ENCODE measurements around the gene AP3S2.
A peak's percentile ranks its signal among the peaks of the same experiment; 100 is the strongest.

The AP3S2 gene

DNA sequence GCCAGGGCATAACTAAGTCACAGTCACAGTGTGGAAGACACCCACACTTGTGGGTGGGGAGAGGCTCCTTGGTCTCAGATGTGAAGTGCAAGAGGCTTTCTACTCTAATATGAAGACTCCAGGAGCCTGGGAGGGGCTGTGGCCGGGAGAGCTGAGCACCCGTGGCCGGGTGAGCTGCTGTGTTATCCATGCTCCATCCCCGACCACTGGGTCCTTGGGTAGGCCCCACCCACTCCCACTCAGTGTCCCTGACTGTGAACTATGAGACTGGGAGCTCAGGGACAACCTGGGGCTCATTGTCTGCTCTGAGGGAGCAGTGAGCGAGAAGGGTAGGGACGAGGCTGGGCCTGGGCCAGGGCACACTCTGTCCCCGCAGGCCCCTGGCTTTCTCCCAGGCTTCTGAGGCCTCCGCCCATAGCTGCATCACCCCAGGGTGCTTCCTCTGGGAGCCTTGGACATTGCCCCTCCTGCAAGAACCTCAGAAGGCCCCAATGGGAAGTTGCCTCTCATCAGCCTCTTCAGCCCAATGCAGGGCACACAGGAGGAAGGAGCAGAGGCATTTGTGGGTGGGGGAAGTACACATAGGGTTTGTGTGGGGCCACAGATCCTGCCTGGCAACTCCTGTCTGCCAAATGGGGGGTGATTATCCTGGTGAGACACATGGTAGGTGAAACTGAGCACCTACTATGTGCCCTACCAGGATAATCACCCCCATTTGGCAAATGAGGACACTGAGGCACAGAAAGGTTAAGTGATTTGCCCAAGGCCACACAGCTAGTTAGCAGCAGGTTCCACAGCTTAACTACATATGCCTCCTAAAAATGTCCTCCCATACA, 81.6 kb downstream of the AP3S2 start:
- H3K4me3 ChIP-seq (replicated peaks; ENCODE audit: low read depth, low read length): peak overlapping the region; percentile 77
- DNase-seq (ENCODE audit: low read depth): peak; percentile 49
- TF ChIP-seq, protein P1, sequence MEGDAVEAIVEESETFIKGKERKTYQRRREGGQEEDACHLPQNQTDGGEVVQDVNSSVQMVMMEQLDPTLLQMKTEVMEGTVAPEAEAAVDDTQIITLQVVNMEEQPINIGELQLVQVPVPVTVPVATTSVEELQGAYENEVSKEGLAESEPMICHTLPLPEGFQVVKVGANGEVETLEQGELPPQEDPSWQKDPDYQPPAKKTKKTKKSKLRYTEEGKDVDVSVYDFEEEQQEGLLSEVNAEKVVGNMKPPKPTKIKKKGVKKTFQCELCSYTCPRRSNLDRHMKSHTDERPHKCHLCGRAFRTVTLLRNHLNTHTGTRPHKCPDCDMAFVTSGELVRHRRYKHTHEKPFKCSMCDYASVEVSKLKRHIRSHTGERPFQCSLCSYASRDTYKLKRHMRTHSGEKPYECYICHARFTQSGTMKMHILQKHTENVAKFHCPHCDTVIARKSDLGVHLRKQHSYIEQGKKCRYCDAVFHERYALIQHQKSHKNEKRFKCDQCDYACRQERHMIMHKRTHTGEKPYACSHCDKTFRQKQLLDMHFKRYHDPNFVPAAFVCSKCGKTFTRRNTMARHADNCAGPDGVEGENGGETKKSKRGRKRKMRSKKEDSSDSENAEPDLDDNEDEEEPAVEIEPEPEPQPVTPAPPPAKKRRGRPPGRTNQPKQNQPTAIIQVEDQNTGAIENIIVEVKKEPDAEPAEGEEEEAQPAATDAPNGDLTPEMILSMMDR (IDR thresholded peaks at IDR 0.05; ENCODE audit: low read length, missing control alignments): no peak

DNA sequence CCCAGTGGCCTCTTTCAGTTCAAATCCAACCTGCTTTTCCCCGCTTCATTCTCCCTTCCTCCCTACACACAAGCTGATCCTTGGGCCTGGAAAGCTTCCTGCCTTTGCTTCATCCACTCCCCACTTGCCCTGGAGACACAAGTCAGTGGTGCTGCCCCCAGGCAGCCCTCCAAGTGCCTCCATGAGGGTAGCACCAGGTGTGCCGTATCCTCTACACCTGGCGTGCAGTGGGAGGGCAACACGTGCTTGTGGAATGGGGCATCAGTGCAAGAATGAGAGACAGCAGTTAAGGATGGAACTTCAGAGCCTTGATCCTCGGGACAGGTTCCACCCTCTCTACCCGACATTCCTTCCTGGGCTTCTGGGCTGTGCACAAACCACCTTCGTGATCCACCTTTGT, 83.0 kb downstream of the AP3S2 start:
- TF ChIP-seq, protein P1 (IDR thresholded peaks at IDR 0.05; ENCODE audit: low read length, missing control alignments): no peak
- no peak for DNase-seq (ENCODE audit: low read depth)
- no peak overlapping the region for H3K4me3 ChIP-seq (replicated peaks; ENCODE audit: low read depth, low read length)

DNA sequence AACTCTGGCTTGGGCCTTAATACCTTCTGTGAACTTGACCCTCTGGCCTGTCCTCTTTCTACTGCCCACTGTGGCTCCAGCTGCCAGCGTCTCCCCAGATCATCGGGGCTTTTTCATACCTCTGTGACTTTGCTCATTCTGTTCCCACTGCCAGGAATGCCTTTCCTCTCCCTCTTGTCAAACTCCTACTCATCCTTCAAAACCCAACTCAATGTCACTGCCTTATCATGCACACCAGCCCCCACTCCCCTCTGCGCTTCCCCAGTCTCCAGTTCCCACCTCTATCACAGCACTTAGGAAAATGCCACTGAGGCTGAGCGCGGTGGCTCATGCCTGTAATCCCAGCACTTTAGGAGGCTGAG, 84.0 kb downstream of the AP3S2 start:
- TF ChIP-seq, protein P1 (IDR thresholded peaks at IDR 0.05; ENCODE audit: low read length, missing control alignments): no peak

DNA sequence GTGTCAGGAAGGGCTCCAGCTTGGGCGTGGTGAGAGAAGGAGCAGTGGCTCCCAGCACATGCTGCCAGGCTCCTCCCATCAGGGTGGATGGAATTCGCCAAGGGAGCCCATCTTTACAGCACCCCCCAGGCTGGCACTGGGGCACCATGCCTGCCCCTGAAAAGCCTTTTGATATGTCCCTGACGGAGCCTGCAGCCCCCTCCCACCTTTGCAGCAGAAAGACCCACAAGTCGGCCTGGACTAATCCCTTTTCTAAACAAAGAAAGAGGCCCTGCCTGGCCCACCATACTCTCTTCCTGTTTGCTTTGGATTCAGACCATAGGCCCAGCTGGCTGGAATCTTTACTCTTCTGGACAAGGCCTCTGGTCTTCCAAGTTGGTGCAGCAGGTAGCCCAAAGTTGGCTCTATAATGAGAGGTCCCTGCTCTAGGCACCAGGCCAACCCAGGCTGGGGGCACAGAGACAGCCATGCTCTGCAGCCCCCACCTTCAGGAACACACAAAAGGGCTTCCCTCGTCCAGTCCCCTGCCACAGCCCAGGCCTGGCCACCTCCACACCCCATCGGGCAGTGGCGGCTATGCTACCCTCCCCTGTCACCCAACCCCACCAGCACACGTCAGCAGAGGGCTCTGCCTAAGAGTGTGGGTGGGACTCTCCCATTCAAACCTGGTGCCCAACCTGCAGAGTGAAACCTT, 84.6 kb downstream of the AP3S2 start:
- TF ChIP-seq, protein P1 (IDR thresholded peaks at IDR 0.05; ENCODE audit: low read length, missing control alignments): no peak
- no peak overlapping the region for H3K4me3 ChIP-seq (replicated peaks; ENCODE audit: low read depth, low read length)

More for the DNA sequence above, 84.0 kb downstream of the AP3S2 start:
- DNase-seq (ENCODE audit: low read depth): no peak
- no peak overlapping the region for H3K4me3 ChIP-seq (replicated peaks; ENCODE audit: low read depth, low read length)

DNA sequence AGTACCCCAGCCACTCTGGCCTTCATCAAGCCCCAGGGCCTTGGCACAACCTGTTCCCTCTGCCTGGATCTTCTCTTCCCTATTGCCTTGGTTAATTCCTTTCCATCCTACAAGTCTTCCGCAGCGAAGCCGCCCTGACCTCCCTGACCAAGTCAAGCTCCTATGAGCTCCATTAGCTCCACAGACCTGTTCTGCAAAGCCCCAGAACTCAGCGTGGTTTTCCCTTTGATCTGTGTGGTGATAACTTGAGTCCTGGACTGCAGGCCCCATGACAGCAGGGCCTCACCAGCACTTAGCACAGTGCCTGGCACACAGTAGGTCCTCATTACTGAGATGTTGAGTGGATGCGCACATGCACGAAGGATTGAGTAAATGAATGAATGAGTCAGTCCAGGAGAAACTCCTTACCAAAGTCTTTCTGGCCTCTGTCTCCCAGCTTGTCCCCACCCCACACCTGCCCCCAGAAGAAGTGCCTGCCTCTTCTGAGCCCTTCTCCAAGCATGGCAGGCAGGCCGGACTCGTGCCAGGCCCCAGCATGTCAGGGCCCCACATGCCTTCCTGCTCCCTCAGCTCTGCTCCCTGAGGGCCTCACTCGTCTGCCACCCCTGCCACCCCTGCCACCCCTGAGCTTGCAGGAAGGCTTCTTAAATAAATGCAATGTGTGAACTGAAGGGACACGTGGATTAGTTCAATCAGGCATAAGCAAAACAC, 85.5 kb downstream of the AP3S2 start:
- no peak overlapping the region for H3K4me3 ChIP-seq (replicated peaks; ENCODE audit: low read depth, low read length)
- TF ChIP-seq, protein P1 (IDR thresholded peaks at IDR 0.05; ENCODE audit: low read length, missing control alignments): no peak
- no peak for DNase-seq (ENCODE audit: low read depth)

More for the DNA sequence above, 84.6 kb downstream of the AP3S2 start:
- DNase-seq (ENCODE audit: low read depth): peak; percentile 45

DNA sequence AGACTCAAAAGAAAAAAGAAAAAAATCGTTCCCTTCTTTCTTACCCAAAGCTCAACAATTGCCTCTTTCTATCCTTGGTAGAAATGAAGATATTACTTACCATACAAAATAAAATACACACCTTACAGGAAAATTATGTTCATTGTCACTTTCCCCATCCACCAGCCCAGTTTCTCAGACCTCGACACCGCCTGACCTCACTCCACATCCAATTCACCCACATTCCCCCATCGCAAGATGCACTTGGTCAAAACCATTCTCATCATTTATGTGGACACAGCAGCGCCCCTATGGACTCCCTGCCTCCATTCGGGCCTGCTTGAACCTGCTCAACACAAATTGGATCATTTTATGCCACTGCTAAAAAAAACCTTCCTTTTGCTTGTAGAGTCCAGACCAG, 86.1 kb downstream of the AP3S2 start:
- H3K4me3 ChIP-seq (replicated peaks; ENCODE audit: low read depth, low read length): no peak overlapping the region
- DNase-seq (ENCODE audit: low read depth): no peak
- TF ChIP-seq, protein P1 (IDR thresholded peaks at IDR 0.05; ENCODE audit: low read length, missing control alignments): no peak

Measured in fibroblast of pulmonary artery (primary cell).